ENCODE data around the gene LUZP1.
"Not testable (repeated sequence)": the region's sequence is repeated elsewhere in the genome, so short reads cannot be mapped to it uniquely, and the experiment has no call there.

The LUZP1 gene

GRCh38 chr1:23168445-23169194 is at the start of gene LUZP1:
TSS of gene LUZP1 (minus strand) at chr1:23168856.
- peak; percentile 92 for DNase-seq (ENCODE audit: low spot score)

- peak; percentile 86 for DNase-seq (ENCODE audit: low spot score)
Measured at GRCh38 chr1:23217421-23218115, 48.9 kb upstream of the LUZP1 start, which contains the start of gene HTR1D. TSS of gene HTR1D (minus strand) at chr1:23217502. CDS start at chr1:23194219, 23,283 bp downstream.

GRCh38 chr1:23216771-23217420 is 48.2 kb upstream of the LUZP1 start:
- peak; percentile 89 for DNase-seq (ENCODE audit: low spot score)

GRCh38 chr1:23215751-23216449 is 47.2 kb upstream of the LUZP1 start:
- no peak for DNase-seq (ENCODE audit: low spot score)

- no peak for DNase-seq (ENCODE audit: low spot score)
Measured at GRCh38 chr1:23215291-23215690, 46.6 kb upstream of the LUZP1 start.

GRCh38 chr1:23214640-23215039 is 46.0 kb upstream of the LUZP1 start:
- no peak for DNase-seq (ENCODE audit: low spot score)

- DNase-seq (ENCODE audit: low spot score): no peak
Measured at GRCh38 chr1:23211955-23212354, 43.3 kb upstream of the LUZP1 start.

- DNase-seq (ENCODE audit: low spot score): no peak
Measured at GRCh38 chr1:23210963-23211362, 42.3 kb upstream of the LUZP1 start.

- peak; percentile 48 for DNase-seq (ENCODE audit: low spot score)
Measured at GRCh38 chr1:23210351-23210785, 41.7 kb upstream of the LUZP1 start.

GRCh38 chr1:23209770-23210169 is 41.1 kb upstream of the LUZP1 start:
- no peak for DNase-seq (ENCODE audit: low spot score)

- no peak for DNase-seq (ENCODE audit: low spot score)
Measured at GRCh38 chr1:23208527-23208926, 39.9 kb upstream of the LUZP1 start.

GRCh38 chr1:23207733-23208132 is 39.1 kb upstream of the LUZP1 start:
- not testable (repeated sequence) for DNase-seq (ENCODE audit: low spot score)

GRCh38 chr1:23202263-23202749 is 33.6 kb upstream of the LUZP1 start:
- no peak for DNase-seq (ENCODE audit: low spot score)

- no peak for DNase-seq (ENCODE audit: low spot score)
Measured at GRCh38 chr1:23200883-23201282, 32.2 kb upstream of the LUZP1 start.

- DNase-seq (ENCODE audit: low spot score): no peak
Measured at GRCh38 chr1:23198373-23198772, 29.7 kb upstream of the LUZP1 start.

- DNase-seq (ENCODE audit: low spot score): peak; percentile 55
Measured at GRCh38 chr1:23196627-23197328, 28.1 kb upstream of the LUZP1 start.

- no peak for DNase-seq (ENCODE audit: low spot score)
Measured at GRCh38 chr1:23194119-23194984, 25.7 kb upstream of the LUZP1 start.

- DNase-seq (ENCODE audit: low spot score): no peak
Measured at GRCh38 chr1:23193391-23194118, 24.9 kb upstream of the LUZP1 start.

- DNase-seq (ENCODE audit: low spot score): no peak
Measured at GRCh38 chr1:23191199-23191598, 22.5 kb upstream of the LUZP1 start.
